HUES64 (cell line): ENCODE results near the gene TANGO6.
"Not testable (repeated sequence)": the region's sequence is repeated elsewhere in the genome, so short reads cannot be mapped to it uniquely, and the experiment has no call there.

Experiments
- H3K27ac ChIP-seq: 2 replicates; pipeline ENCODE4 v1.7.0; 2013; ENCODE audit warnings: low read depth, low read length, inconsistent platforms
- H3K27me3 ChIP-seq: 2 replicates; pipeline ENCODE4 v1.6.1; 2013; ENCODE audit warnings: mild to moderate bottlenecking, low read length; ENCODE audit not compliant: insufficient read depth
- H3K36me3 ChIP-seq: 2 replicates; pipeline ENCODE4 v1.6.1; 2013; ENCODE audit warnings: mild to moderate bottlenecking, low read length; ENCODE audit not compliant: insufficient read depth
- H3K4me1 ChIP-seq: 2 replicates; pipeline ENCODE4 v1.6.1; 2013; ENCODE audit warnings: mild to moderate bottlenecking, low read length, moderate library complexity; ENCODE audit not compliant: insufficient read depth
- H3K4me3 ChIP-seq: 2 replicates; pipeline ENCODE4 v1.5.1; 2013; ENCODE audit warnings: mild to moderate bottlenecking, low read length, moderate library complexity
- H3K9ac ChIP-seq: 2 replicates; pipeline ENCODE4 v1.6.1; 2013; ENCODE audit warnings: mild to moderate bottlenecking, low read depth, low read length
- H3K9me3 ChIP-seq: 2 replicates; pipeline ENCODE4 v1.6.1; 2013; ENCODE audit warnings: low read depth, low read length; ENCODE audit not compliant: insufficient read depth
- WGBS: fragments of 150-250, 120-280 bp; methylation state at CpG from one replicate; pipeline ENCODE4 v1.1.7; 2013; ENCODE audit warnings: missing lambda C conversion rate; 5-methylcytosine and 5-hydroxymethylcytosine counted together

TANGO6 gene

DNA sequence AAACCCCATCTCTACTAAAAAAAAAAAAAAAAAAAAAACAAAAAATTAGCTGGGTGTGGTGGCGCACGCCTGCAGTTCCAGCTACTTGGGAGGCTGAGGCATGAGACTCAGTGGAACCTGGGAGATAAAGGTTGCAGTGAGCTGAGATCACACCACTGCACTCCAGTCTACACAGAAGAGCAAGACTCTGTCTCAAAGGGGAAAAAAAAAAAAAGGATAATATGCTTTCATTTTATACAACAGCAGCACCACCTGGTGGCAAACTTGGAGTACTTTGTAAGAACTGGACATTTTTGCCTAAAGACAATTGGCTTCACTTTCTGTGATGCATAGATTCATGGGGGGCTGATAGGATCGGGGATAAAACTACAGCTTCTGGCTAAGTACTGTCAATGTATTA, 280.6 kb downstream of the TANGO6 start:
- Histone ChIP-seq H3K27me3 (no peaks in the 10 kb centered on the region), H3K4me3 (no peak overlapping the region), H3K9ac (no peak overlapping the region), H3K27ac (no peak overlapping the region), H3K36me3 (peaks cover 47% of the 10 kb centered on the region), H3K4me1 (no peaks in the 10 kb centered on the region), H3K9me3 (no peaks in the 10 kb centered on the region)
- 87% methylated on average over 1 of the region's 3 CpGs for WGBS

DNA sequence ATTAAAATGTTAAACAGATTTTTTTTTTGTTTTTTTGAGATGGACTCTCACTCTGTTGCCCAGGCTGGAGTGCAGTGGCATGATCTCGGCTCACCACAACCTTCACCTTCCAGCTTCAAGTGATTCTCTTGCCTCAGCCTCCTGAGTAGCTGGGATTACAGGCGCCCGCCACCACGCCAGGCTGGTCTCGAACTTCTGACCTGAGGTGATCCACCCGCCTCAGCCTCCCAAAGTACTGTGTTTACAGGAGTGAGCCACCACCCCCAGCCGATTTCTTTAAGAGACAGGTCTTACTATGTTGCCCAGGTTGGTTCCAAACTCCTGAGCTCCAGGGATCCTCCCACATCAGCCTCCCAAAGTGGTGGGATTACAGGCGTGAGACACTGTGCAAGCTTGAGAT, 281.1 kb downstream of the TANGO6 start:
- peaks cover 42% of the 10 kb centered on the region for H3K36me3 ChIP-seq
- WGBS = 95% methylated on average over 8 of the region's 8 CpGs
- H3K9me3 ChIP-seq = not testable (repeated sequence)

GRCh38 chr16:69124961-69125360, 281.6 kb downstream of the TANGO6 start:
- H3K36me3 ChIP-seq = peaks cover 37% of the 10 kb centered on the region
- H3K27ac ChIP-seq, H3K4me3 ChIP-seq, H3K9ac ChIP-seq, H3K27me3 ChIP-seq, H3K9me3 ChIP-seq, H3K4me1 ChIP-seq: not testable (repeated sequence)
- WGBS = 97% methylated on average over 14 of the region's 14 CpGs

More for the DNA sequence above, 281.1 kb downstream of the TANGO6 start:
- not testable (repeated sequence) for H3K27ac ChIP-seq, H3K4me1 ChIP-seq, H3K4me3 ChIP-seq, H3K27me3 ChIP-seq, H3K9ac ChIP-seq

DNA sequence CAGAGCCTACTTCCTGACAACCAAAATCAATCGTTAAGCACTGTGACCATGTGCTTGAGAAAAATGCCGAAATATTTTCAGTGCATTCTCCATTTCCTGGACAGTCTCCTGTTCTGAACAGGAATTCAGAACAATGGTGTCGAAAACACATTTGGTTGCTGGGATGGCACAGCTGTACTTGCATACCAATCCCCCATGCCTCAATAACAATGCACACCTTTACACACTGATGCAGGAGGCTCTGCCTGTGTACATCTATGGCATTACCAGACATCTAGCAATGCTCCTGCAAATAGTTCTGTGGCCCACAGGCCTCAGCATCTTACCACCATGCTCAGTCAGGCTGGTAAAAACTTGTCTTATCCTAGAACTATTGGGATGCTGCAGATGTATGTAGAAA, 282.9 kb downstream of the TANGO6 start:
- H3K4me1 ChIP-seq = peaks cover 17% of the 10 kb centered on the region
- H3K27ac ChIP-seq = no peak overlapping the region
- H3K36me3 ChIP-seq = peaks cover 32% of the 10 kb centered on the region
- H3K27me3 ChIP-seq = no peaks in the 10 kb centered on the region
- 97% methylated on average over 3 of the region's 3 CpGs for WGBS
- no peak overlapping the region for H3K4me3 ChIP-seq
- H3K9ac ChIP-seq = no peak overlapping the region
- no peaks in the 10 kb centered on the region for H3K9me3 ChIP-seq

DNA sequence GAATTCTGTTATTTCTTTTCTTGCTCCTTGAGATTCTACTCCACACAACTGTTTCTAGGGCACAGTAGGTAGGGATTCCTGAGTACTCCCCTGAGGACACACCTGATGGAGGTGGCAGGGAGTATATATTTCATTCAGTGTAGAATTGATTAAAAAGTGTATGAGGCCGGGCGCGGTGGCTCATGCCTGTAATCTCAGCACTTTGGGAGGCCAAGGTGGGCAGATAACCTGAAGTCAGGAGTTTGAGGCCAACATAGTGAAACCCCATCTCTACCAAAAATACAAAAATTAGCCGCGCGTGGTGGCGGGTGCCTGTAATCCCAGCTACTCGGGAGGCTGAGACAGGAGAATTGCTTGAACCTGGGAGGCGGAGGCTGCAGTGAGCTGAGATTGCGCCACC, 283.5 kb downstream of the TANGO6 start:
- H3K9me3 ChIP-seq, H3K27me3 ChIP-seq, H3K27ac ChIP-seq, H3K4me3 ChIP-seq, H3K9ac ChIP-seq: not testable (repeated sequence)
- Histone ChIP-seq H3K36me3 (peaks cover 30% of the 10 kb centered on the region), H3K4me1 (peaks cover 17% of the 10 kb centered on the region)
- WGBS = 98% methylated on average over 10 of the region's 10 CpGs

GRCh38 chr16:69127966-69128510, 284.7 kb downstream of the TANGO6 start:
- H3K27me3 ChIP-seq = no peaks in the 10 kb centered on the region
- H3K4me1 ChIP-seq = peaks cover 17% of the 10 kb centered on the region
- 97% methylated on average over 12 of the region's 12 CpGs for WGBS
- H3K9me3 ChIP-seq = no peaks in the 10 kb centered on the region
- peaks cover 26% of the 10 kb centered on the region for H3K36me3 ChIP-seq
- no peak overlapping the region for H3K9ac ChIP-seq
- H3K4me3 ChIP-seq = no peak overlapping the region
- H3K27ac ChIP-seq = no peak overlapping the region

DNA sequence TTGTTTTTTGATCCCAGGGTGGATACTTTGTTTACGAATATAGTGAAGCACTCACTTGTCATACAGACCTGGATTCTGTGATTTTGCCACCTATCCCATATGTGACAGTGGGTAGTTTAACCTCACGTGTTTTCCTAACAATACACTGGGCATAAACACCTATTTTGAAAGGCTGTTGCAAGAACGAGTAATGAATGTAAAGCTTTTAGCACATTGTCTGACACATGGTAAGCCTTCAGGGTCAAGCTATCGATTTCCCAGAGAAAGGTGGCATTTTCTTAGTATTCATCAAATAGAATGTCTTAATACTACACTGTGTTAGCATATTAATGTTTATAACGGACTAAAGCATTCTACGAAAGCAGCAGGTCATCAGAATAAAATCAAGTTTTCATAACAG, 287.1 kb downstream of the TANGO6 start:
- Histone ChIP-seq H3K4me1 (peaks cover 22% of the 10 kb centered on the region), H3K4me3 (peak overlapping the region; percentile 93), H3K9me3 (no peaks in the 10 kb centered on the region), H3K27me3 (no peaks in the 10 kb centered on the region), H3K27ac (no peak overlapping the region), H3K9ac (peak overlapping the region; percentile 35; the same call in 1 of the 2 replicates), H3K36me3 (peaks cover 38% of the 10 kb centered on the region)
- 92% methylated on average over 6 of the region's 6 CpGs for WGBS

DNA sequence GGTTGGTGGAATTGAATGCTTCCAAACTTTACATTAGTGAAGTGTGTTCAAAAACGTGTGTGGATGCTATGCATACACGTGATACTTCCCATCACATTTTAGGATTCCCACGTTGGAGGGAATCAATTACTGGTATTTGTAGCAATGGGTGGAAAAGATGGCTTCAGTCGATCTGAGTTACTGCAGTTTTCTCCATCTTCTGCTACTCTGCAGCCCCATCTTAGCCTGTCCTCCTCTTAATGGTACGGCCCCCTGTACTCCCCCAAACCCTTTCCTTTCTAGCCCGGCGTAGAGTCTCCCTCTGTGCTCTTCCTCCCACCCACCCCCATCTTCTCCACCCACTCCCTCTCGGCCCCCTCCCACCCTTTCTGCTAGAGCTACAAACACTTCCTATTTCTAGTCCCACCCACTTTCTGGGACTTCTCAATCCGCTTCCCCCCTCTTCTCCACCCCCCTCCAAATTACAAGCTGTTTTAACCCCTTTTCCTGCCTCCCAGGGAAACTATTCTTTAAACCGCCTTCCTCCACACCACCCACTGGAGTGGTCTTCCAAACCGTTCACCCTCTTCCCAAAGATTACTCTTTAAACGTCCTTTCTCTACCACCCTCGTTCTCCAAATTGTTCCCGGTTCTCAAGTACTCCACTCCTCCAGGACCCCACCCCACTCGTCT, 288.0 kb downstream of the TANGO6 start:
- H3K27ac ChIP-seq = peak overlapping the region; percentile 99
- WGBS = 1% methylated on average over 13 of the region's 15 CpGs
- H3K4me3 ChIP-seq = peak overlapping the region; percentile 93
- no peaks in the 10 kb centered on the region for H3K9me3 ChIP-seq
- H3K27me3 ChIP-seq = no peaks in the 10 kb centered on the region
- peaks cover 22% of the 10 kb centered on the region for H3K4me1 ChIP-seq
- H3K9ac ChIP-seq = peak overlapping the region; percentile 100
- H3K36me3 ChIP-seq = peaks cover 41% of the 10 kb centered on the region

DNA sequence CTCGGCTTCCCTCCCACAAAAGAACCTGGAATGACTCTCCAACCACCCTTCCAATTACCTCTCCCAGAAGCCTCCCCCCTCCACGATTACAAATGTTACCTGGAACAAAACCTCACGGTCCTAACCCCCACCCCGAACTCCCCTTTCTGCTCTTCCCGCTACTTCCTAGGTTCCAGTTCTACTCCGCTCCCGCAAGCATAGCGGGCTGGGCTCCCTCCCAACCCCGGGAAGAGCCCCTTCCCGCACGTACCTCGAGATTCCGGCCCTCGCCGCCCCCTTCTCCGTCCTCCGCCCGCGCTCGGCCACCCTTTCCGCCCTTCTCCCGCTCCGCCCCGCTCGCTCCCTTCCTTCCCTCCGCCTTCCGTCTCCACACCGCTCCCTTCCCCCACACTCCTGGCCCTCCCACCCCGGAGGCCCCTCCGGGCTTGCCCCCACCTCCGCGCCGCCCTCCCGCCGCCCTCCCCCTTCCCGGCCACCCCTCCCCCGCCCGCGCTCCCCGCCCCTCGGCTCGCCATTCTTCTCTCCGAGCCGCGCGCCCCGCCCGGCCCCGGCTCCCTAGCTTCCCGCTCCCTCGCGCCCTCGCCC, 288.6 kb downstream of the TANGO6 start:
- Histone ChIP-seq H3K4me1 (peaks cover 22% of the 10 kb centered on the region), H3K9ac (peak overlapping the region; percentile 100), H3K4me3 (peak overlapping the region; percentile 93), H3K27me3 (no peaks in the 10 kb centered on the region), H3K36me3 (peaks cover 43% of the 10 kb centered on the region), H3K27ac (peak overlapping the region; percentile 99), H3K9me3 (no peaks in the 10 kb centered on the region)
- under 1% methylated on average over 43 of the region's 53 CpGs for WGBS

- H3K9me3 ChIP-seq = no peaks in the 10 kb centered on the region
- H3K36me3 ChIP-seq = peaks cover 50% of the 10 kb centered on the region
- H3K4me3 ChIP-seq = peak within 1 kb of the TSS; percentile 93
- H3K9ac ChIP-seq = peak within 1 kb of the TSS; percentile 100
- under 1% methylated on average over 78 of the region's 78 CpGs for WGBS
- H3K4me1 ChIP-seq = peaks cover 22% of the 10 kb centered on the region
- H3K27me3 ChIP-seq = no peaks in the 10 kb centered on the region
- H3K27ac ChIP-seq = peak within 1 kb of the TSS; percentile 99
Measured at GRCh38 chr16:69132424-69133252, 289.3 kb downstream of the TANGO6 start, which contains the start of the genes CHTF8 and UTP4. CHTF8 (minus strand) TSS chr16:69132588; CDS start chr16:69121458, 11,130 bp downstream. UTP4 (plus strand) TSS chr16:69132649; CDS start chr16:69133460, 811 bp downstream.
